Ovary (tissue), 3 donors: ENCODE data around the gene B4GALNT2.
"Not testable (repeated sequence)": the region's sequence is repeated elsewhere in the genome, so short reads cannot be mapped to it uniquely, and the experiment has no call there.

Source experiments
- CTCF ChIP-seq, 3 donors: fragments of 450-650 bp in 2 of 3; fragments of 200-600 bp in 1 of 3; IDR thresholded peaks; one replicate each; pipeline versions ENCODE4 v1.5.1 to v1.8.0; 2016 to 2022; ENCODE audit warnings: antibody characterized with exemption in 3 of 3, mild to moderate bottlenecking in 1 of 3
- EP300 ChIP-seq: sonication (generic); formaldehyde crosslinking; IDR thresholded peaks from one replicate; pipeline ENCODE4 v1.6.1; 2017; ENCODE audit warnings: antibody characterized with exemption
- POLR2A ChIP-seq: fragments of 450-650 bp; IDR thresholded peaks from one replicate; pipeline ENCODE4 v1.6.1; 2017; ENCODE audit warnings: antibody characterized with exemption, mild to moderate bottlenecking, moderate library complexity
- donor health status: DM: no; HTN: no; CAD: no.

GRCh38 chr17:49184522-49184921, 52.0 kb downstream of the B4GALNT2 start:
- not testable (repeated sequence) for TF ChIP-seq POLR2A; CTCF (IDR thresholded peaks at IDR 0.05); EP300
